CD4-positive, alpha-beta T cell treated with Interleukin-17A for 4 hours (primary cell): ENCODE measurements around the gene AMBRA1.

Experiments used
- DNase-seq: peaks from one replicate; pipeline ENCODE4 v3.0.0-alpha.2; 2020; ENCODE audit warnings: mixed read lengths

AMBRA1 gene

DNA sequence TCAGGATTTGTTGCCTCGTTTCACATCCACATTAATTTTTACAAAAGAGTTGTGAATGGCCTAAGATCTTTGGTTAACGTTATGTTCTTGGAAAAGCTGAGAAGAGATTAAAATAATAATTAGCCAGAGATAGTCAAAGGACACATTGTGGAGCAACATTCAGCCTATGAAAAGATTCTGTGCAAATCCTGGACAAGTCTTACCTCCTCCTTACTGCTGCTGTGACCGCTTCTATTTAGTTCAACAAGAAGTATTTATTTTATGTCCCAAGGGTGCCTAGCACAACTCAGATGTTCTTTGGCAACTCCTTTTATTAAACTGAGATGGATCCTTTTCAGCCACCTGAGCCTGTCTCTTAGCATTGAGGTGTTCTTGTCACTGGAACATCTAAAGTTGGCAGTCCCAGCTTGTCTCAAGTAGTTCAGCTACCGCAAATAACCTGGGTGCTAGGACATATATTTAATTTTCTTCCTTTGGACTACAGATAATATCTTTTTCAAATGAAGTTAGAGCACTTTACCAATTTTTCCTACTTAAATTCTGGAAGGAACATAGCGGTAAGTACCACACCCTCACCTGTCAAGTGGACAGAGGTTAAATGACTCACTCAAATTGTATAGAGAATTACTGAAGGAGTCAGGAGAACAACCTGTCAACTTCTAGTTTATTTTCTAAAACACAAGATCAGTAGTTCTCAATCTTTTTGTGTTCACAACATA is 121.7 kb downstream of the AMBRA1 start:
- no peak for DNase-seq

GRCh38 chr11:46469926-46470325 is 123.9 kb downstream of the AMBRA1 start:
- no peak for DNase-seq

DNA sequence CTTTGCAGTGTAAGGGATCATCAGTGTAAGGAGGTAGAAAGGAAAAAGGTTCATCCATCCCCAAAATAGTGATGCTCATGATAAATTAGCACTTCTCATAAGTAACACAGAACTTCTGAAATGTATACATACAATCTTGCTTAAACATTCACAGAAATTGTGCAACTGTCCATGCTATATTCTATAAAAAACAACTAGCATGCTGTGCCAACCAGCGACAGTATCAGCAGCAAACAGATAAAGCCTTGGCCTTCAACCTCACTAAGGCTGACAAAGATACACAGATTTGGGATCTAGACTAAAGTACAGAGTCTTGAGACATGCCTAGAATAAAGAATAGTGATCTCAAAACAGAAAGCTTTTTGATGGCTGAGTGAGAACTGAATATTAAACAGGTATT is 128.1 kb downstream of the AMBRA1 start:
- no peak for DNase-seq

DNA sequence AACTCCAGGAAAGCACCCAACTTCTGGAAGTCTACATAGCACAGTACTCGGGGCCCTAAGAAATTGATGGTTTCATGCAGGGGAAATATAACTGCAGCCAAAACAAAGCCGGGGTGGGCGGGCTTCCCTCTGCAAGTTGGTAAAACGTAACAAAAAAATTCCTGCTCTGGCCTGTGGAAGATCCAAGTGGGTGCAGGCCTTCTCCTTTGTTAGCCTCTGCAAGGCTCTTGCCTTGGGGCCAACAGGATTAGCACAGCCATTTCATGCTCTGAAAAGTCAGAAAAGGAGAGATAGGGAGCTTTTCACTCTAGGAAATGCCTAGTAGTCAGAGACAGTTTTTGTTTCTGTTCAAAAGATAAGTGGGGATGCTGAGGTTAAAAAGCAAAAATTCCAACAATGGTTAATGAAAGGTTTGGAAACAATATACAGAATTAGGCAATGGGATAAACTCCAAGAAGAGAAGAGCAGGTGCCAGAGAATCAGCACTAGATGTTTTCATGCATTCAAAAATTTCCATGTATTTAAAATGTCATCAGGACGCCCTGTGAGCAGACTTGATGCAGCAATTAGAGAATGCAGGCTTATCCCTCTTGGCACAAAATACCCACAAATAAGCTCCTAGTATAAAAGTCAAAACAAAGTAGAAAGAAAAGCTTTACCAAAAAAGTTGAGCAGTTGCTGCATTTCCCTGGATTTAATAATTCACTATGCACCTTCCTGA is 130.0 kb downstream of the AMBRA1 start:
- no peak for DNase-seq

DNA sequence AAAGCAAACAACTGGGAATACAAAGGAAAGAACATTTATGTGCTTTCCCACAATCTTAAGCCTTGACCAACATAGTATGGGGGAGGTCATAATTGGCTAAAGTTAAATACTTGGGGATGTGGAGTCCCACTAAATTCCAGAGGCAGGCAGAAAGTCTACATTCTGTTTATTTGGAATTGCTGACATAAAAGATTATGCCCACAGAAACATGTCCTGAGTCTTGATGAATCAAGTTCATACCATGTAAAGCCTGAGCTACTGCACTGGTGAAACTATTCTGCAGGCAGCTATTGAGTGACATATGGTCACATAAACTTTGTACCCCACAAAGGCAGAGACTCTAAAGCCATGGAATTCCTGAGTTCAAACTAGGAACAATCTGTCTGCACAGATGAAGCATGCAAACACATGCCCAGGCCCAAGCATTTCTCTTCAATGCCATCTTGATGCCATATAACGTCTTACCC is 132.3 kb downstream of the AMBRA1 start:
- DNase-seq = no peak

DNA sequence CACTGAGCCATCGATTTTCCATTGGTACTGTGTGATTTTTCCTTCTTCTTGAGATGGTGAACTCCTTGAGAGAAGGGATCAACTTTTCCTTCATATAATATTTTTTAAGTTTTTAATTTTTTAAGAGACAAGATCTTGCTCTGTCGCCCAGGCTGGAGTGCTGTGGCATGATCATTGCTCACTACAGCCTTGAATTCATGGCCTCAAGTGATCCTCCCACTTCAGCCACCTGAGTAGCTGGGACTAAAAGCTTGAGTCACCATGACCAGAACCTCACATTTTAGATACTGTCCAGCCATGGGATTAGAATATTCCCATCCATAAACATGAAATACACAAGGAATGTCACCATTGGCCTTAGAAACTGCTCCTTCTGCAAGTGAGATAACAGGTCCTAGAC is 135.3 kb downstream of the AMBRA1 start:
- no peak for DNase-seq

DNA sequence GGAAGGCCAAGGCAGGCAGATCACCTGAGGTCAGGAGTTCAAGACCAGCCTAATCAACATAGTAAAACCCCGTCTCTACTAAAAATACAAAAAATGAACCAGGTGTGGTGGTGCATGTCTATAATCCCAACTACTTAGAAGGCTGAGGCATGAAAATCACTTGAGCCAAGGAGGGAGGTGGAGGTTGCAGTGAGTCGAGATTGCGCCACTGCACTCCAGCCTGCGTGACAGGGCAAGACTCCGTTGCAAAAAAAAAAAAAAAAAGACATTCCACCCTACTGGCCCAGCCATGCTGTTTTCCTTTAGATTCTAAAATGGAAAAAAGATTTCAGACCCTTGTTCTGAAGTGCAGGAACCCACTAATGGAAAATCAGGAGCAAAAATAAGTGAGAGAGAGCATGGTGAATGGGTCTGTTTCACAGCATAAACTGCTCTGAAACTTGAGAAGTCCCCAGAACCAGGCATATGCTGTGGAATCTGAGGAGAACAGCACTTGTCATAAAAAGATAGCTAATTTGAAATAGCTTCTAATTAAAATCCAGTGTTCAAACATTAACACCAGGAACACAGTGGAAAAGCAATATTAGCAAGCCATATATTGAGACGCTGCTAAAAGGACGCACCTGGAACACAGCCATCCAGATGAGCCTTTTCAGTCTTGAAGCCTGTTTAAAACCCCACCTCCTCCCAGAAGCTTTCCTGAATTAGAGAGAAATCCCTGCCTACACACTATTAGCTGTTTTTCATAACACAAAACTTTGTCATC is 136.0 kb downstream of the AMBRA1 start:
- DNase-seq = no peak

DNA sequence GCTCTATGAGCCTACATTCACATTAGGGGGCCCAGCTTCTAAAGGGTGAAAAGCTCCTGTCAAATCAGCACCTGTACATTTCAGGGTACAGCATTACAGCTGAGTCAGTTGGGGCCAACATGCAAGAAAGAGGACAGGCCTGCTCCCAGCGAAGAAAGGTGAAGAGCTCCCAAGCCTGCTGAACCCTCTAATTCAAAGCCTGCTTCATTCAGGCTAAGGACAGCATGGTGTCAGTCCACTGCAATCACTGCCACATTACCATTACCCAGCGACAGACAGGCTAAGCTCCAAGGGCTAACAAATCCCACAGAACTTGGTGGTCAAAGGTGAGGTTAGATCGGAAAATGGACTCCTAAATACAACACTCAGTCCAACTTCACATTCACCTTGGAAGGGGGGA is 136.8 kb downstream of the AMBRA1 start:
- no peak for DNase-seq

DNA sequence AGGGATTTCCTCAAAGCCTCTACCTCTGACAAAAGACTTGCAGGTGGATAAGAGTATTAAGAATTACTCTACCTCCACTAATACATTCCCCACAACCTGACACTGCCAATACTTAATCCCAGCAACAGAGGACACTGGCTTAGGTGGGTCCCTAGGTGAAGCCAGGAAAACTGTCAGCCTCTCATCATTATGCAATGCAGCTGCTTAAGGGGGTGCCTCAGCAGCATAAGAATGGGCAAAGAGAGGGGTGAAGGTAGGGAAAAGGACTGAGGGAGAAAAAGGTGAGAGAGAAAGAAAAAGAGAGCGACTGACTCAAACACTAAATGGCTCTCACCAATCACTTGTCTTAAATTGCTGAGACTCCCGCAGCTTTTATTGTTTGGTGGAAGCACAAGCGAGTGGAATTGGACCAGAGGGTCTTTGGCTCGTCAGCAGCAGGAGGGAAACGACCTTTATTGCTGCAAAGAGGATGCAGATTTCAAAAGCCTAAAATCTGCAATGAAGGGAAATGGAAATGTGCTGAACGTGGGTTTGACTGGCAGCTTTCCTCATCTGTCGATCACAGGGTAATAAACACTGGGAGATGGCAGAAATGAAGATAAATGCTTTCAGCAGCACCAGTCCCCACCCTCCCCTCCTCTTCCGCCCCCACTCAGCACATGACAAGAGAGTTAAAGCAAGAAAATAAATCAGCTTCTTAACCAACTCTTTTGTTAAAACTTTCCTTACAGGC is 137.4 kb downstream of the AMBRA1 start:
- no peak for DNase-seq

- DNase-seq = no peak
These were observed 138.0 kb downstream of the AMBRA1 start for GRCh38 chr11:46455834-46456233.

DNA sequence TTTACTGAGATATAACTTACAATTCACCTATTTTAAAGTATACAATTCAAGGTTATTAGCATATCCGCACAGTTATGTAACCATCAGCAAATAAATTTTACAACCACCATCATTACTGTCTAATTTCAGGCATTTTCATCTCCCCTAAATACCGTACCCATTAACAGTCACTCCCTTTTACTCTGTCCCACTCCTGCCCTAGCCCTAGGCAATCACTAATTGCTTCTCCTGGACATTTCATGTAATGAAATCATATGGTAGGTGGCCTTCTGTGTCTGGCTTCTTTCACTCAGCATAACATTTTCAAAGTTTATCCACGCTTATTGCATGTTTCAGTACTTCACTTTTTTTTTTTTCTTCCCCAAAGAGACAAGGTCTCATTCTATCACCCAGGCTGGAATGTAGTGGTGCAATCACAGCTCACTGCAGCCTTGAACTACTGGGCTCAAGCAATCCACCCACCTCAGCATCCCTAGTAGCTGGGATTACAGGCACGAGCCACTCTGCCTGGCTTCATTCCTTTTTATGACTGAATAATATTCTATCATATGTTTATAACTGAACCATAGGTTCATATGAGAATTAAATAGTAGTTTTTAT is 140.8 kb downstream of the AMBRA1 start:
- DNase-seq = no peak

GRCh38 chr11:46451759-46452158 is 142.1 kb downstream of the AMBRA1 start:
- DNase-seq = no peak

DNA sequence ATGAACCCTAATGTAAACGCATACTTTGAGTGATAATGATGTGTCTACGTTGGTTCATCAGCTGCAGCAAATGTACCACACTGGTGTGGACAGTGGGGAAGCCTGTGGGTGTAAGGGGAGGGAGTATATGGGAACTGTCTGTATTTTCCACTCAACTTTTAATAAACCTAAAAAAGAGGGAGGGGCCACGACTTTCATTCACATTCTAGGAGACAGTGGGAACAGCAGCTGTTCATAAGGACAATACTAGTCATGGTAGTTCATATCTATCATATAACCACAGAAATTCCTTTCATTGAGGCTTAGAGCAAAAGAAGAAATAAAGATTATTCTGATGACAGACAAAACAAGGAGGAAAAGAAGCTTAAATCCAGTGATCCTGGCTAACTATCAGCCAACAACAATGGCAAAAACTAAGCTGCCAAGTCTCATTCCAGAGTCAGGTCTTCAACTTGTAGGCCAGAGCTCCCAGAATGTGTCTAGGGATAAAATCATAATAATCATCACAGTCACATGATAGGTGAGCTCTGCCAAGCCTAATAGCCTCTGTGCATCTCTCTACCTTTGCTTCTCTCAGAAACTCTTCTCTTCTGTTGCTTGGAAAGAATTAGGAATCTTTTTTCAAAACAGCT is 142.9 kb downstream of the AMBRA1 start:
- DNase-seq = no peak

DNA sequence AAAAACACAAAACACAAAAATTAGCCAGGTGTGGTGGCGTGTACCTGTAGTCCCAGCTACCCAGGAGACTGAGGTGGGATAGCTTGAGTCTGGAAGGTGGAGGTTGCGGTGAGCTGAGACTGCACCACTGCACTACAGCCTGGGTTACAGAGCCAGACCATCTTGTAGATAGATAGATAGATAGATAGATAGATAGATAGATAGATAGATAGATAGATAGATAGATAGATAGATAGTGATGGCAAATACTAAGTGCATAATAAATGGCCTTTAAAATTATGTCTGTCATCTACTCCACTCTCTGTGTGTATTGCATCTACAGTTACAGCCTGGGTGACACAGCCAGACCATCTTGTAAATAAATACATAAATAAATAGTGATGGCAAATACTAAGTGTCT is 146.3 kb downstream of the AMBRA1 start:
- no peak for DNase-seq

GRCh38 chr11:46445920-46446771 is 147.7 kb downstream of the AMBRA1 start:
- no peak for DNase-seq

DNA sequence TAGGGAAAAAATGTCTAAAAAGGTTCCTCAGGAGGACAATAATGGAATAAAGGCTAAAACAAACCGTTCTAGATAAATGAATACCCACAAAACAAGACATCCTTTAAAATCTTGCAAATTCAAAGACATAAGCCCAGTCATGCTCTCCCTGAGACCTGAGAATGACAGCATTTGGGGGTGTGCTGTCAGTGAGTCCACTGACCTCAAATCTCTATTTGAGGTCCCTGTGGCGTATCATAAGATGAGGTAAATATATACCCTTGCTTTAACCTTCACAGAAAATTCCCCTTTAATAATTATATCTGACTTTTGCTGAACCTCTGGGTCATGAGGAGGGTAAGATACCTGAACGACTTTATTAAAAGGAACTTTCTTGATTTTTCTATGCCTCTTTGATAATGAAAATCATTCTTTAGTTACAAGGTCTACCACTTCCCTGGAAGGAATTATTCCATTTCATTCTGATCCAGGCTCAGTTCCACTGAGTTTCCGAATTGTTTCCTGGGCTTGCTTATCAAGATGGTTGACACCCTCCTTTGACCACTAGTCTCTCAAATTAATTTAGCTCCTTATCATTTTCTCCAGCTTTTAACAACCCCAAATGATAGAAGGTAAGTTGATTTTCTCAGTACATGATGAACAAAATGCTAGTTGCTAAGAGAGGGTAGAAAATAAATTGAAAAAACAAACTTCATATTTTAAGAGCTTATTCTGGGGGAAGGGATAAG is 148.5 kb downstream of the AMBRA1 start:
- no peak for DNase-seq

DNA sequence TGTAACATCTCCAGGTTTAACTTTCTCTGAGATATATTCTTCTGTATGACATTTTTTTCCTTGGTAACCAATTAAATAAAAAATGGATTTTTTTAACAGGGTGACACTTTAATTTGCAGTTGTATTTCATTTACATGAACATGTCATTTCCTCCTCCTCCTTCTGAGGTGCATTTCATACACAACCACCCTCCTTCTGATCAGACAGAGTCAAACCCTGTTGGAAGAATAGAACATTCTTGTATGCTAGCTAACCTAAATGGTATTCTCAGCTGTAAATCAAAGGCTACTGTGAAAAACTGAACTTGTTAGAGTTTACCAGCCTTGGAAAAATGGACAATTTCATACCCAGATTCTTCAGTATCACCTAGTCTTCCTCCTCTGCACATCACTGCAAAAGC is 149.5 kb downstream of the AMBRA1 start:
- DNase-seq = no peak

DNA sequence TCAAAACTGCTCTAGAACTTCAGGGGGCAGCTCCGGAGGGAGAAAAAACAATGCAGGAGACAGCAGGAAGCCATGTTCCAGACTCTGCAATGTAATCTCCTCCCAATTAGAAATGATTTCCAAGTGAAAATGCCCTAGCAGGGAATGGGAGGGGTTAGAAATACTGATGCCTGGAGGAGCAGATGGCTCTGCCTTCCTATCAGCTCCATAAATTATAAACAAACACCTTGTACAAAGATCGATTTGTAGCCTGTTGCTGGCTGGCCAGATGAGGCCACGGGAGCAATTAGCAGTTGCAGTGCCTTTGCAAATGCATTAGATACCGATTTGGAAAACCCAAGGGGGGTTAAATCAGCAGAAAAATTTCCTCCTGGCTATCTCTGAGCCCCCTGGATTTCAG is 155.6 kb downstream of the AMBRA1 start:
- no peak for DNase-seq

DNA sequence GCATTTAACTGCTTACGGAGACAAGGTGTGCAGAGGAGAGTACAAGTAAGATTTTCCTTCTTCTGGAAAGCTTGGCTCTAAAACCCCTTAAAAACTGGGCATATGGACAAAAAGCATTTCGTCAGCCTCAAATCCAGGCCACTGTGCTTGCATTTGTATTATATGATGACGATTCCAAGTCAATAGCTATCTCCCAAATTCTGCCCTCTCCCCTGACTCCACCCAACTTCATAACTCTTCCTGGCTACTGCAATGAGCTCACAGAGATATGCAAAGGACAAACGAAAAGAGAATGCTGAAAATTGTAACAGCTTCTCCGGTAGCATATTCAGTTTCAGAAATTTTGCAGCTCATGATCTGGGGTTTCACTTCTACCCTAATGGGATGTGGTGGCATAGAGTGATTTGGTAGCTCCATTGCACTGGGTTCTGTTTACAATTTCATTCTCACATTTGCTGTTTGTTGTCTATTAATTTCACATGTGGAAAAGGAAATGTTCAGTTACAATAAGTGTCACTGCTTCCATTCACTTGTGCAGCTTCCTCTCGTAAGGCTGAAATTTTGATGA is 156.6 kb downstream of the AMBRA1 start:
- no peak for DNase-seq

- DNase-seq = no peak
These were observed 157.7 kb downstream of the AMBRA1 start for GRCh38 chr11:46436113-46436512.
